ENCODE results near the gene SCO2.

Gene SCO2, protein sequence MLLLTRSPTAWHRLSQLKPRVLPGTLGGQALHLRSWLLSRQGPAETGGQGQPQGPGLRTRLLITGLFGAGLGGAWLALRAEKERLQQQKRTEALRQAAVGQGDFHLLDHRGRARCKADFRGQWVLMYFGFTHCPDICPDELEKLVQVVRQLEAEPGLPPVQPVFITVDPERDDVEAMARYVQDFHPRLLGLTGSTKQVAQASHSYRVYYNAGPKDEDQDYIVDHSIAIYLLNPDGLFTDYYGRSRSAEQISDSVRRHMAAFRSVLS
- total RNA-seq, result 9.7 to 19.8 (median 12.2) reads per million in 4 experiments

DNA sequence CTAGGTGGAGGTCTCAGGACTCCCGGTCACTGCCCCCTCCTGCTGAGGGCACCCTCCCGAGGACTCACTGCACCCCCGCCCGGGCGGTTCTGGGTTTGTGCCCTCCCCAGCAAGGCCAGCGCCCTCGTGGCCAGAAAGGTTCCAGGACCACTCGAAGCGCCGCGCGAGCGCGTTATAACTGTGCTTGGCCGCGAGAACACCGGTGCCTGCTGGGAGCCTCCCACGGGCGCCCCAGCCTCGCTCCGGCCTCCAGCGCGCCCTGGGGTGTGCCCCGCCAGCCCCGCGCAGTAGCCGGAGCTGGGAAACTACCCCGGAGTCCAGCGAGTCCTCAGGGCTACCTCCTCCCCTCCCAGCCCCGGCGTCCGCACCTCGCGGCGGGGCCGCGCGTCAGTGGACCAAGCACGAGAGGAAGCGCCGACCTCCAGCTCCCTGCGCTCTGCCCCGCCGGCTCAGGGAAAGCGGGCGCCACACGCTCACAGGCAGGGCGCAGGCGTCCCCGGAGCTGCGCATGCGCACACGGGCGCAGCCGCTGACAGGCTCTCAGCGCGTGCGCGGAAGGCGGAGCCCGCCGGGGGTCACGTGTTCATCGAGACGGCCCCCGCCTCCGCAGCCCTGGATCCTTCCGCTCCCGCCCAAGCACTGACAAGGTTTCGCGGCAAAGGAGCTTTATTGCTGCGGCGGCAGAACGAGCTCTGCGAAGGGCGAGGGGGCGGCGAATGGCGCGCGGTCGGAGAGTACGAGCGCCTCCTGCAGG, at the start of gene SCO2:
Gene SCO2 (minus strand): TSS at position 495 of the 754 bp plus-strand sequence. CDS start 1,187 bp downstream, outside the sequence.
- peak; percentile 96 for DNase-seq

DNA sequence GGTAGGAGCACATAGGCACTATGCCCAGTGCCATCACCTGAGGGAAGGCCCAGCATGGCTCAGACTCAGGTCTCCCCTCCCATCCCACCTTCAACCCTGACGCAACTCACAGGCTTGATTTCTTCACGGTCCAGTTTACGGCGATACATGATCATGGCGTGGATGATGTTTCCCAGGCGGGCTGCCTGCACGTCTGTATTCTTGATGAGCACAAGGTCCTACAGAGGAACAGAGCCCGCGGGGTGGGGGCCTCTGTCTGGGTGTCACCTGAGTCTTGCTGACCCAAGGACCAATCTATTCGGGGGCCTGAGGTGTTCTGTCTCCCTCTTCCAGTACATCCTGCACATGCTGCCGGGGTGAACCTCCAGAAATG, 49.0 kb upstream of the SCO2 start:
- DNase-seq, result no peak

DNA sequence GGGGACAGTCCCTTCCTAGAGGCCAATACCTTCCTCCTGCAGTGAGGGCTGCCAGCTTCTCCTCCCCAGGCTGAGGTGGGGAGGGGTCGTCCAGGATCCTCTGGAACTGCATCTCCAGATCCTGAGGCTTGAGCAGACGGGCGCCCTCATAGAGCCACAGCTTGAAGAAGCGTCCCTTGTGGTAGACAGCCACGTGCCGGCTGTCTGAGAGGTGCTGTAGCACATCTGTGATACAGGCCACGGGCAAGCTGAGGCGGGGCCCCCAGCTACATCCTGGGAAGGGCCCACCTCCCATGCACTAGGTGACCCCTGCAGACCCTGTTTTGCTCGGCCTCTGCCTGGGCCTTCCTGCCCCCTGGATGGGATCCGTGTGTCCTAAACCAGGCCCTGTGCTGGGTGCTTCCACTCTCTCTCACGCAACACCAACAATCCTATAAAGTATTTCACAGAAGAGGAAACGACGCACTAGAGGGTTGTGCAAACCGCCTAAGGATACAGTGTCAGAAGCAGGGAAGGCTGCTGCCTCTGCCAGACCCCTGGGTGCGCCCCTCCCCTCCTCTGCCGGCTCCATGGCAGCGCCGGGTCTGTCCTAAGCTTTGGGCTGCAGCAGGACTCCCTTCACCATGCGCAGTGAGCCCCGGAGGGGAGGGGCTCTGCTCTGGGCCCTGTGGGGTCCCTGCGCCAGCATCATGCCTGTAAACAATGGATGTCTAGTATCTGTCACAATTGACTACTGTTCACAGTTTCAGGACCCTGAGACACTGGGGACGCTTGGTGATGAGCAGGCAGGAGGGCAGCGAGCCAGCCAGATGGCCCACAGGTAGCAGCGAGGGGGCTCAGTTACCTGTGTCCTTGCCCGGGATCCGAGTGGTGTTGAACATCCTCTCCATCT, 48.3 kb upstream of the SCO2 start:
- no peak for DNase-seq

DNA sequence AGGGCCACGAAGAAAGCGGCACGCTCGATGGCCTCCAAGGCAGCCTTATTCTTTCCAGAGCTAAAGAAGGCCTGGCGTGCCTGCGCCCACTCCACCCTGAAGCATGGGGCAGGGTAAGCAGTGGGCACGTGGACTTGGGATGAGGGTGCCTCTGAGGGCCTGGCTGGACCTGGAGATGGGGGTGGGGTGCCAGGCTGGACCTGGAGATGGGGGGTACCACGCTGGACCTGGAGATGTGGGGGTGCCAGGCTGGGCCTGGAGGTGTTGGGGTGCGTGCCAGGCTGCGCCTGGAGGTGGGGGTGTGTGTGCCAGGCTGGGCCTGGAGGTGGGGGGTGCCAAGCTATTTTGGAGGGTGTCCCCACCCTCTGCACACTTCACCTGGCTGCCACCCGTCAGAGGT, 47.6 kb upstream of the SCO2 start:
- no peak for DNase-seq

DNA sequence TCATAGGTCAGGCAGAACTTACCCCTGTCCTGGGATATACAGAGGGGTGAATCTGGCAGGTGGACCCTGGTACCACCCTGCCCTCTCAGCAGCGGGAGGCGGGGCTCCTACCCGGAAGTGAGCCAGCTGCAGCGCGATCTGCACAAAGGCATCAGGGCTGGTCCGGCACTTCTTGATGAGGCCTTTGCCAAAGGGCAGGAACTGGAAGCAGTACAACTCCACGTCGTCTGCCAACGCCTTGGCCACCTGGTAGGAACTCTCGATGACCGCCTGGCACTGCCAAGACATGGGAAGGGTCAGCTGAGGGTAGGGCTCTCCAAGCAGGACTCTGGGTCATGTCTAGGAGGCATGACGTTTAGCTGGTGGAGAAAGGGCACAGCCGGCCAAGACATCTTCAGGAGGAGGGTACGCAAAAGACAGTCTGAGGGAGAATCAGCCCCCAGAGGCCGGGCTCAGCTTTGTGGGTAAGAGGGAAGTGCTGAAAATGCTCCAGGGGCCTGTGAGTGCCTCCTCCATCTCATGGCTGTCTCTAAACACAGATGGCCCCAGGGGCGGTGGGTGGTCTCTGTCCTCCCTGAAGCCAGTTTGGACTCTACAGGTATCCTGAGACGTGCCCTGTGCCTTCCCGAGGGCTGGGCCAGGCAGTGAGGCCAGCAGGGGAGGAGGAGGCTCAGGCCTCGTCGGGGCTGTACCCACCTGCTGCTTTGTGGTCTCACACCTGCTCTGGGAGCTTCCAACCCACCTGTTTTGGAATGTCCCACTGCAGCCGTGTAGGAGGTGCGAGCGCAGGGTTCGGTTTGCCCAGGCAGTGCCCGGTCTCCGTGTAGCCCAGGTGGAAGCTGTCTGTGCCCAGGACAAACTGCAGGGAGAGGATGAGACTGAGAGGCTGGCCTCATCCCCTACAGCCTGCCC, 46.1 kb upstream of the SCO2 start:
- no peak for DNase-seq

DNA sequence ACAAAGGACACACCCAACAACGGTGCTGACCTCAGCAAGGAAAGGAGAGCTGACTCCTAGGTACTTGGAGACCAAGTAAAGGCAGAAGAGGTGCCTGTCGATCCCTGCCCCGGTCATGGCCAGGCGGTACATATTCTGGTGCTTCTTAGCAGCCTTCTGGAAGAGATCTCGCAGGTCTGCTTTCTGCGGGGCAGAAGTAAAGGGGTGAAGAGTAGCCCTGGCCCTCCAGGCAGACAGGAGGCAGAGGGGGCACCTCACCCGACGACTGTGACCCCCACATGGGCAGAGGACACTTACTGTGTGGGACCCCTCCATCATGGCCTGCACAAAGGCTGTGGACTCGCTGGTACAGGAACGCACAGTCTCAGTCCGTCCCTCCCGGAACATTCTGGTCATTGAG, 45.5 kb upstream of the SCO2 start:
- no peak for DNase-seq

DNA sequence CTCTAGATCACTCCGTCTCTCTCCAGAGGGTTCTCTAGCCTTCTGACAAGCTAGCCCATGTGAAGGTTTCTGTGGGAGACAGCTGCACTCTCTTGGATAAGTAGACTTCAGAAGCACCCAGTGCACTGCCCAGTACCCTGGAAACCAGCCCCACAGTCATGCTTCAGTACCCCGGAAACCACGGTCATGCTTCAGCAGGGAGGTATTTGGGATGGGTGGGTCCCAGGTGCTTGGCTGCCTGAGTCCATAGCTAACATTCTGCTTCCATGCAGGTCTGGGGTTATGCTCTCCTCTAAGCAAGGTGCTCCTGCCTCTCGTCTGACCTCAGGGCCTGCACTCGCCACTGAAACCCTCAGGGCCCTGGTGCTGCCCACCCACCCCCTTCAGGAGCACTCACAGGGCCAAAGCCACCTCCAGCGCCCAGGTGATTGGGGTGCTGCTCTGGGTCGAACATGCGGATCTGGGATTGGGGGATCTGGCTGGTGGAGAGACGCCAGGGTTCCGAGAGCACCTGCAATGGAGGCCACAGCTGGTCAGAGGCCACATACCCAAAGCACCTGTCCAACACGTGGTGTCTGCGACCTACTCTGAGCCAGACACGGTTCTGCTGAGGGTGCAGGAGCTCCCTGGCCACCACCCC, 44.6 kb upstream of the SCO2 start:
- DNase-seq, result no peak

DNA sequence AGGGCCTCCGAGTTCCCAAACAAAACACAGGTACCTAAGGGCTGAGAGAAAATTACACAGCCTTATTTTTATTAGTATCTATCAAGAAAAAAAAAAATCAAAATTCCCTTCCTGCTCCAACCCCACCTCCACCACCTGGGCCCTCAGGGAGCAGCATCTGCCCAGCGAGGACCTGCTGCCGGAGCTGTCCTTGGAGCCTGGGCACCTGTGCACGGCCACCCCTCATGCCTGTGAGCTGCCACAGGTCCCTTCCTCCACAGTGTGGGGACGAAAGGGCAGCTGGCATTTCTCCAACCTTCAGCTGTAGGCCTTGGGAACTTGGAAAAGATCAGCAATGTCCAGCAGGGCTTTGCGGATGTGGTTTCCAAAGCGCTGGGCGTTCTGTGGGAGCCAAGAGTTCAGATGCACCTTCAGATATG, 43.7 kb upstream of the SCO2 start:
- no peak for DNase-seq

DNA sequence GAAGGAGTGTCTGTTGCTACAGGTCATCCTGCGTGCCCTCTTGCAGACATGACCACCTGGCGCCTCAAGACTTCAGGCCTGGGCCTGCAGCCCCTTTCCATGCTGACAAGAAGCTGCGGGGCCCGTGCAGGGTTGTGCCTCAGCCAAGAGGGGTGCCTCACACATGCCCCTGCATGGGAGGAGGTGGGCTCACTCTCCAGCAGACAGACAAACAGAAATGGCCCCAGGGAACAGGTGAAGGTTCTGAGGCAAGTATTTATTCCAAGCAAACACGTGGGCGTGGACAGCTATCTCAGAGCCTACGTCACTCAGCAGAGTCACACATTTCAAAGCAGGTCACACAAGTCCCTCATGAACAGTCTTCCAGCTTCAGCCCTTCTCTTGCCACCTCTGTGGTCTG, 43.2 kb upstream of the SCO2 start:
- DNase-seq, result no peak

DNA sequence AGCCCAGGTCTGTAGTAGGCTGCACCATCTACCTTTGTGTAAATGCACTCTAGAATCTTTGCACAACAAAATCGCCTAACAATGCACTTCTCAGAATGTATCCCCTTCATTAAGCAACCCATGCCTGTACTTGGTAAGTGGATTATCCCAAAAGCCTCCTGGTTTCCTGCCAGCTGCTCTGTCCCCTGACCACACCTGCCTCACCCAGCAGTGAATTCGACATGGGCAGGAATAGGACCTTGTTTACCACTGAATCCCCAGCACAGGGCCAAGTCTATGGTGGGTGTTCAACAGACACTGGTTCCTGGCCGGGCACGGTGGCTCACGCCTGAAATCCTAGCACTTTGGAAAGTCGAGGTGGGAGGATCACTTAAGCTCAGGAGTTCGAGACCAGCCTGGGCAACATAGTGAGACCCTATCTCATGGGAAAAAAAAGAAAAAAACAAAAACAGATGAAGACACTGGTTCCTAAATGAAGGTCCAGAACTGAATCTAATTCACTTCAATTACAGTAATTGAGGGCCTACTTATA, 42.4 kb upstream of the SCO2 start:
- no peak for DNase-seq

DNA sequence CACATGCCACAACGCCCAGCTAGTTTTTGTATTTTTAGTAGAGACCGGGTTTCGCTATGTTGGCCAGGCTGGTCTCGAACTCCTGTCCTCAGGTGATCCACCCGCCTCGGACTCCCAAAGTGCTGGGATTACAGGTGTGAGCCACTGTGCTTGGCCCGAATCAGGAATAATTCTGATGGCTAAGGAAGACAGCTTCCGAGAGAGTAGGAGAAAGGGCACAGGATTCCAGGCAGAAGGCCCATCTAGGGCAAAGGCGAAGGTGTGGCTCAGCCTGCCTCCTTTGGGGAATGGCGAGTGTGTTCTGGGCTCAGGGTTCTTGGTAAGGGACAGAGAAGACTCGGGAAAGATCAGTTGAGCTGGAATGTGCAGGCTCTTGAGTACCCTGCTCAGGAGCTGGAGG, 38.9 kb upstream of the SCO2 start:
- DNase-seq, result no peak

DNA sequence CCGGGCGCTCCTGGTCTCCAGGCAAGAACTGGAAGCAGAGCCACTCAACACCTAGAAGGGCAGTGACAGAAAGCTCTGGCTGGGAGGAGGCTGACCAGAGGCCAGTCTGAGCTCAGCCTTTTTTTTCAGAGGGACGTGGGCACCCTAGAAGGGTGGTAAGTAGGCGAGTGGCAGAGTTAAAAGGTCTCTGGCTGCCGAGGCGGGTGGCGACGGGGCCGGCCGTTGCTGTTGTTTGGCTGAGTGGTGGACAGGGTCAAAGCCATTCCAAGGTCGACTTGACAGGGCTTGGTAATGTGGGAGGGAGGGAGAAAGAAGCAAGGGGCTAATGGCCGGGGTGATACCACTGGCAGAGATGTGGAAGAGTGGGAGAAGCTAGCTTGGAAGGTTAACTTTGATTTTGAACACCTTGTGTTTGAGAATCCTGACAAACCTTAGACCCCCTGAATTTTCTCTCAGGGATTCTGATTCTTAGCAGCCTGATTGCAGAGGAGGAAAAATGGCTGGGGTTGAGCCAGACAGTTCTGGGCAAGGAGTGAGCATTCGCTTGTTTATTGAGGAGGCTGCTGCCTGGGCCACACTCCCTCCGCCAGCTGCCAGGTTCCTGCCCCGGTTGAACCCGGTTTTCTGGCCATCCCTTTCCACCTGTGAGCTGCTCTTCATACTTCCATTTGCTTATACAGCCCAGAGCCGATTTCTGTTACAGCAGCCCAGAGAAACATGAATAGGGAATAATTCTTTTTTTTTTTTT, 38.2 kb upstream of the SCO2 start:
- DNase-seq, result no peak

DNA sequence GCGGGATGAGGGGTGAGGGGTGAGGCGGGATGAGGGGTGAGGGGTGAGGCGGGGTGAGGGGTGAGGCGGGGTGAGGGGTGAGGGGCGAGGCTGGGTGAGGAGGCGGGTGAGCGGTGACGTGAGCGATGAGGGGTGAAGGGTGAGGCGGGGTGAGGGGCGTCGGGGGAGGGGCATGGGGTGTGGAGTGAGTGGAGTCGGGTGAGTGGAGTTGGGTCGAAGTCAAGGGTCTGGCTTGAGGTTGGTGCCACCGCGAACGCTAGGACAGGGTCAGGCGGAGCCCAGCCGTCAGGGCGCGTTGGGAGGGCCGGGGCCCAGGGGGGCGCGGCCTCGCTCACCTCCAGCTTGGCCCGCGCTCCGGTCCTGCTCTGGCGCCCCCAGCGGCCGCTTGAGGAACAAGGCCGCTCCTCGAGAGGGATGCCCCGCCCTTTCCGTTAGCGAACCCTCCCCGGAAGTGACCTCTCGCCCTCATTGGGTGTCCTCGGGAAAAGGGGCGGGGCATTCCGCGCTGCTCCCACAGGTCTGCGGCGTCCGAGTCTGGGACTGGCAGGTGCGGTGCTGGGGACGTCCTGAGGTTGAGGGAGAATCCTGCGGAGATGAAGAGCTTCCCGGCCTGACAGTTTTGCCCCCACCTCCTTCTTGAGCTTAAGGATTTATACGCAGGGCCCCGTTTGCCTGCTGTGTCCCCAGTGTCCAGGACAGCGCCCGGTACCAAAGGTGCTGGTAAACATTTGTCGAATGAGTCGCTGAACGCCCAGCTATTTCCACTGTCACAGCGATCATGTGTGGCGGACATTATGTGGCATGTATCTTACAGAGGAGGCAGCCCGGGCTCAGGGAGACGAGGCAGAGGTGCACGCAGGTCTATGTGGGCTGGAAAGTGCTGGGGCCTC, 37.4 kb upstream of the SCO2 start, which contains the start of gene SYCE3:
Gene SYCE3 (minus strand): TSS at position 397 of the 890 bp plus-strand sequence. CDS start 6,514 bp downstream, outside the sequence.
- peak; percentile 96 for DNase-seq

DNA sequence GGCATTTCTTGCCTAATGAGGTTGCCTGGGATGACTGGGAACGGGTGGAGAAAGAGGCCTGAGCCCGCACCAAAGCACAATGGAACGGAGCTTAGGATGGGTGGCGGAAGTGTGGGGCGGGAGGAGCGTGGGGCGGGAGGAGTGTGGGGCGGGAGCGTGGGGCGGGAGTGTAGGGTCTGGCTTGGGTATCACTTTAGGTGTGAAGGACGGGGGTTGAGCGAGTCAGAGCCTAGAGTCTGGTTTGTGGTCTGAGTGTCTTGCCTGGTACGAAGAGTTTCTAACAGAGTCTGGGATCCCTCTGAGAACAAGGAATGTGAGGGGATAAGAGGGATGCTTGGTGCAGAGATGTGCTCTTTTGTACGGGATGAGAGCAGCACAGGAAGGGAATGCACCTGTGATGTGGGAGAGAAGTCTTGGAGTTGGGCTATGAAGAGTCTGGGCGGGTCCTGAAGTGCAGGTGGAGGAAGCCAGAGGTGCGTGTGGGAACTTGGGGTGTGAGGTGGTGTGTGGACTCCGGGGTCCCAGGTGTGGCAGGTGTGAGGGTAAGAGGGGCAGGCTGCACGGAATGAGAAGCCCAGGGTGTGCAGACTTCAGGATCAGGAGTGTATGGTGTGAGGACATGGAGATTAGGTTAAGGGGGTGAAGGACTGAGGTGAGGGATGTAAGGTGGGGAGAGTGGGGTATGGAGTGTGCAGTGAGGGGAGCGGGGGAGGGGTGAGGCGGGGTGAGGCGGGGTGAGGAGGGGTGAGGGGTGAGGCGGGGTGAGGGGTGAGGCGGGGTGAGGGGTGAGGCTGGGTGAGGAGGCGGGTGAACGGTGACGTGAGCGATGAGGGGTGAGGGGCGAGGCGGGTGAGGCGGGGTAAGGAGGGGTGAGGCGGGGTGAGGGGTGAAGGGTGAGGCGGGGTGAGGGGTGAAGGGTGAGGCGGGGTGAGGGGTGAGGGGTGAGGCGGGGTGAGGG, 36.3 kb upstream of the SCO2 start:
- no peak for DNase-seq

DNA sequence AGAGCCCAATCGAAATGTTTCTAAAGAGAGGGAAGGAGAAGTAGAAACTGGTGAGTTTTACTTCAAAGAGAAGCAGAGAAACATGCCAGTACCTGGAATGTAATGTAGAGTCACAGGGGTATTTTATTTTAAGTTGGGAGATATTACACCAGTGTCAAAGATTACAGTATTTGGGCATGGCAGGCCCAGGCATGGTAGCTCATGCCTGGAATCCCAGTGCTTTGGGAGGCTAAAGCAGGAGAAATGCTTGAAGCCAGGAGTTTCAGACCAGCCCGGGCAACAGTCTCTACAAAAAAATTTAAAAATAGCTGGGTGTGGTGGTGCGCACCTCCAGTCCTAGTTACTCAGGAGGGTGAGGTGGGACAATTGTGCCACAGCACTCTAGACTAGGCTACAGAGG, 34.6 kb upstream of the SCO2 start:
- DNase-seq, result no peak

DNA sequence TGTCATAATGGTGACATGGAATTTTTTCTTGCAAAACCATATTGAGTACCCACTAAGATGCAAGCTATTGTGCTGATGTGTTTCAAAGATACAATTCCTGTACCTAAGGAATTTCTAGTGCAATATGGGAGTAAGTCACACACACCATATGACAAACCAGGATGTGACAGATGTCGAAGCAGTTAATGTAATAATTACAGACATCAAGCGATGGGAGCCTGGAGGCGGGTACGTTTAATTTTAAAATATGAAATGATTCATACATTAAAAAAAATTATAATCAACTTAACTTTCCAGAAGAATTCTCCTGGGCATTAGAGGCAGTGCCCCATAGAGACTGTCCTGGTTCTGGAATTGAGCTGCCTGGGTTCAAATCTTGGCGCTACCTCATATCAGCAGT, 31.3 kb upstream of the SCO2 start:
- DNase-seq, result no peak

DNA sequence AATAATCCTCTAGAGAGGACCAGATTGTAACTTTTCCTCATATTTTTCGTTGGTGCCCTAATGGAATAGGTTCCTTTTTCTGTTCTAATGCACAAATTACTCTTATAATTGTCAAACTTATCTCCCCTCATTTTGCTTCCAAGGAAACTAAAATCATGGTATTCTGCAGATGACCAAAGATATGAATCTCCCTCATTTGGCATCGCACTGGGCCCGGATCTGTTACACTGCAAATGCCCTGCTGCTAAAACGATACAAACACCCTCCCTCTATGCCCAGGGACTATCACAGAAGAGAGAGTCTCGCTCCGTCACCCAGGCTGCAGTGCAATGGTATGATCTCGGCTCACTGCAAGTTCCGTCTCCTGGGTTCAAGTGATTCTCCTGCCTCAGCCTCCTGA, 27.9 kb upstream of the SCO2 start:
- no peak for DNase-seq

DNA sequence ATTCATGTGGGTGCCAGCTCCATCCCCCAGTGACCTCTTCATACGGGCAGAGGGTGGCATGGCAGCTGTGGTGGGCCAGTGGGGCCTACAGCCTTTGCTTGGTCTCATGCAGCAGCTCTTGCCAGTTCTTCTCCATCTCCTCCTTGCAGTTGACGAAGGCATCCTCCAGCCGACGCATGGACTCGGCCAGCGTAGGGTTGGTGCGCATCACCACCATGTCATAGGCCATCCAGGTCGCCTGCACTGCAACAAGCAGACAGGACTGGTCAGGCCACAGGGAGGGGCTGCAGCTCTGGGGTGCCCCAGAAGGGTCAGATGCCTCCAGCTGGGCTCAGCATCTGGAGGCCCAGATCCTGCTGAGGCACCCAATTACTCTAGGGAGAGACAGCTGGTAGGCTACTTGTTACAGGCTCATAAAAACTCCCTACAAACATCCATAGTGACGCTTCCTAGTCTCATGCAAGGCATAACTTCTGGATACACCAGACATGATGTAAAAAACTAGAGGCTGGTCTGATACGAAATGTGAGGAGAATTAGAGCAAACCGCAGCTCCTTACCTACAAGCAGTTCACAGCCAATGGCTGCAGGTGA, 25.9 kb upstream of the SCO2 start:
- DNase-seq, result no peak
